Natural killer cell treated with Interleukin-12 subunit alpha and Interleukin-12 subunit beta and Interleukin-15 and Interleukin-18, amount 100 ng/mL, for 72 hours (primary cell): Measurements from ENCODE around the gene DDN. TPM values are rescaled to one million over a fixed set of nuclear protein-coding genes. Genes with fewer than 3 reads are reported as not detected.

Experiments used
- ATAC-seq, 2 donors: fragments of 150-1000 bp; cut with Tn5 transposase in 1 of 2; sonication (Bioruptor Pico), chemical (Tn5 transposase) in 1 of 2; 2 replicates each; pipeline ENCODE4 v1.10.0; 2021
- DNase-seq: peaks from one replicate; pipeline ENCODE4 v3.0.0; 2022; ENCODE audit warnings: low spot score
- H3K27ac Mint-ChIP-seq, 2 donors: 1 replicate in 1 of 2; 2 replicates in 1 of 2; pipeline ENCODE4 v1.8.0; 2022; ENCODE audit warnings: mixed read lengths in 2 of 2, mild to moderate bottlenecking in 1 of 2, moderate library complexity in 1 of 2
- H3K27me3 Mint-ChIP-seq, 2 donors: 1 replicate in 1 of 2; 2 replicates in 1 of 2; pipeline ENCODE4 v1.8.0; 2022; ENCODE audit warnings: mixed read lengths in 2 of 2
- H3K36me3 Mint-ChIP-seq: one replicate; pipeline ENCODE4 v1.8.0; 2022; ENCODE audit warnings: mixed read lengths
- H3K4me1 Mint-ChIP-seq, 2 donors: 1 replicate in 1 of 2; 2 replicates in 1 of 2; pipeline ENCODE4 v1.8.0; 2022; ENCODE audit warnings: low read depth in 2 of 2, mixed read lengths in 2 of 2, mild to moderate bottlenecking in 1 of 2
- H3K4me3 Mint-ChIP-seq: one replicate; pipeline ENCODE4 v1.8.0; 2022; ENCODE audit warnings: mixed read lengths
- H3K9me3 Mint-ChIP-seq: 2 replicates; pipeline ENCODE4 v1.8.0; 2022; ENCODE audit warnings: mixed read lengths
- total RNA-seq, 2 donors: library from RNA; stranded (reverse); gene quantifications; one replicate each; pipeline ENCODE4 v1.2.3, GENCODE V29; 2022

DDN gene
- total RNA-seq, result 1 to 10 TPM in 1 of 2 donors, under 1 TPM in 1; 0.48 to 1.1 TPM

DNA sequence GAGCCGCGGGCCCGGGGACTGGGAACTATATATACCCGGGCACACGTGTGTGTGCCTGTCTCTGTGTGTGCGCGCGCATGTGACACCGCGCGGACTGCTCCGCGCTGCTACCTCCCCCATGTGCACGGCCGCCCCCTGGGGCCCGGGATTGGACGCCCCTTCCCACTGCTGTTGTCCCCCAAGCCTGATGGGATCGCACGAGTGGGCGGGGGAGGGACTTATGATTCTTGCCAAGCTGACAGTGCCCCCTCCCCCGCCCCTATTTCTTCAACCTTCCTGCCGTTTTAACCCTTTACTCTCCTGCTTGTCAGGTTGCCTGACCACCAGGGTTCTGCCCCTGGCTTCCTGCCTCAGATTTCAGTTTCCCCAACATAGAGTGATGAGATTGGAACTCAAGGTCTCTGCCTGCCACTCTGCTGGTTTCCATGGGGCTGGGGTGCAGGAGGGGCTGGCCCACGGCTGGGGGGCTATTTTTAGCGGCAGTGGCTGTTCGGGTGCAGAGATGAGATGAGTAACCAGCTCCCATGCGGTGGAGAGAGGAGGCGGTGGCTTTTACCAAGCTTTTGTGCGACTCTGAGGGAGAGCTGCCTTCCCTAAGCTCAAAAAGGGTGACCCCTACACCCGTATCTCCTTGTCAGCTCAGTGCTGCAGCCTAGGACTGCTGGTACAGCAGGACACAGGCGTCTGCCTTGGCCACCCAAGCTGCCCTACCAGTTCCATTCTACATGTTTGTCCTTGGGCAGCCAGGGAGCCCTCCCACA is at the start of gene DDN:
TSS of gene DDN (minus strand) at position 5 of the 761 bp plus-strand sequence. CDS start 88 bp downstream, outside the sequence.
- H3K9me3 Mint-ChIP-seq, result no peaks in the 10 kb centered on the region
- H3K27me3 Mint-ChIP-seq, result peaks cover 37% of the 10 kb centered on the region in 2 donors
- peaks cover 37 to 43% of the 10 kb centered on the region in 2 donors for H3K4me1 Mint-ChIP-seq
- H3K4me3 Mint-ChIP-seq, result peak within 1 kb of the TSS; percentile 79
- peak within 1 kb of the TSS in 1 of 2 donors; percentile 34 for H3K27ac Mint-ChIP-seq
- H3K36me3 Mint-ChIP-seq, result peaks cover 23% of the 10 kb centered on the region
- ATAC-seq (peak; percentile 31 to 71), DNase-seq (no peak)

DNA sequence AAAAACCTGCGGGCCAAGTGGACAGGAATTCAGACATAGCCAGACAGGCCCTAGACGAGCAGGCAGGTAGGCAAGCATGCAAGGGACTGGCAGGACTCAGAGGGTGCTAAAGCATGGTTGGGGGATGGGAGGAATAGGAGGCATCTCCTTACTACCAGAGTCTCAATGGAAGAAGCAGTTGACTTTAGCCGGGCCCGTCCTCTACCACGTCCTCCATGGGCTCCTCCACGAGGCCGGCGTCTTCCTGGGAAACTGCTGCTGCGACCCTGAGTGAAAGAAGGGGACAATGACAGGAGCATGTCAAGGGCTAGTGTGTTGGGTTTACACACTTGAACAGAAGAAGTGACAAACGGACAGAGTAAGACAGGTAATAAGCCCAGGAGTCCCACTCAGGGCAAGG is 49.8 kb upstream of the DDN start:
- ATAC-seq, result no peak
- DNase-seq, result no peak
- H3K36me3 Mint-ChIP-seq, result peaks cover 23% of the 10 kb centered on the region
- H3K27ac Mint-ChIP-seq, result no peak overlapping the region
- H3K4me3 Mint-ChIP-seq, result no peak overlapping the region
- peaks cover 0 to 24% of the 10 kb centered on the region in 2 donors for H3K4me1 Mint-ChIP-seq
- no peaks in the 10 kb centered on the region for H3K9me3 Mint-ChIP-seq
- H3K27me3 Mint-ChIP-seq, result no peaks in the 10 kb centered on the region

DNA sequence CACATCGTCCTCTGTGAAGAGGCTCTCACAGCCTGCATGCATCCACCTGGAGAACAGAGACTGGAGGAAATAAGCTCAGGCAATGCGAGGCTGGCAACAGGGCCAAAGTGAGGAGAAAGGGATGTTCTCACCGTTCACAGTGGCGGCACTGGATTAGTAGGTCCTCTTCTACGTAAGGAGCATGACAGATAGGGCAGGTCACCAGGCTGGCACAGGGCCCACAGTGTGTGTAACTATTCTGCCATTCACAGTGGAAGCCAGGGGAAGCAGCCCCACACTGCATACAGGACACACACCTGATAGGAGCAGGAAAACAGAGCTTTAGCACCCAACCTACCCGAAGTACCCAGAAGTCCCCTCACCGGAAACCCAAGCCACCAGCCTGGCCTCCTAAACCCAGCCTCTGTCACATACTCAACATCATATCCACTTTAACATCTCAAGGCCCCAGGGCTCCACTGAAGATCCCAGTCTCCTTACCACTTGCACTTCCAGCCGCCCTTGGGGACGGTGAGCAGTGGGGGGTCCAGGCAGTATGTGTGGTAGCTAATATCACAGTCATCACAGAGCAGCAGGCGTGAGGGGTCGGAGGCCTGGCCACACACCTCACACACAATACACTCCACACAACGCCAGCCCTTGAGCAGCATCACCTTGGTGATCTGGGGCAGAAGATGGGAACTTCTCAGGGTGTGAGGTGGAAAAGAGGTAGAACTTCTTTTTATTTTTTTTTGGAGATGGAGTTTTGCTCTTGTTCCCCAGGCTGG is 47.1 kb upstream of the DDN start:
- Mint-ChIP-seq H3K27me3 (no peaks in the 10 kb centered on the region), H3K4me3 (no peak overlapping the region), H3K27ac (no peak overlapping the region), H3K9me3 (no peaks in the 10 kb centered on the region), H3K4me1 (peaks cover 0 to 13% of the 10 kb centered on the region in 2 donors), H3K36me3 (peaks cover 17% of the 10 kb centered on the region)
- DNase-seq (no peak), ATAC-seq (no peak)

DNA sequence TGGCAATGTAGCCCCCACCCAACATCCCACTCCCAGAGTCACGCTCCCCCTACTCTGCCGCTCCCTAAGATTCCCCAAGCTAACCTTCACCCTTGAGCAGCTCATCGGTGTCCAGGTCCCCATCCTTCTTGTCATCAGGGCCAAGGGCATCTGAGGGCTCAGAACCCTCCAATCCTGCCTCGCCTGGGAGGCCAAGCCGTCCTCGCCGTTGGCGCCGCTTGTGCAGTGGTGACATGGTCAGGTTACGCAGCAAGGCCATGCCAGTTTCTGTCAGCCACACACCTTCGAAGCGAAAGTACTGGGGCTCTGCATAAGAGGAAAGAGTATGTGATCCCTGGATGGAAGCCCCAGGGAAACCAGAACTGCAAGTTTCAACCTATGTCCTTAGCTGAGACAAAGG is 45.5 kb upstream of the DDN start:
- DNase-seq, result no peak
- Mint-ChIP-seq H3K4me3 (no peak overlapping the region), H3K27me3 (no peaks in the 10 kb centered on the region), H3K36me3 (peaks cover 17% of the 10 kb centered on the region), H3K9me3 (no peaks in the 10 kb centered on the region), H3K4me1 (peaks cover 0 to 7% of the 10 kb centered on the region in 2 donors), H3K27ac (peak overlapping the region in 1 of 2 donors; percentile 12)
- no peak for ATAC-seq

DNA sequence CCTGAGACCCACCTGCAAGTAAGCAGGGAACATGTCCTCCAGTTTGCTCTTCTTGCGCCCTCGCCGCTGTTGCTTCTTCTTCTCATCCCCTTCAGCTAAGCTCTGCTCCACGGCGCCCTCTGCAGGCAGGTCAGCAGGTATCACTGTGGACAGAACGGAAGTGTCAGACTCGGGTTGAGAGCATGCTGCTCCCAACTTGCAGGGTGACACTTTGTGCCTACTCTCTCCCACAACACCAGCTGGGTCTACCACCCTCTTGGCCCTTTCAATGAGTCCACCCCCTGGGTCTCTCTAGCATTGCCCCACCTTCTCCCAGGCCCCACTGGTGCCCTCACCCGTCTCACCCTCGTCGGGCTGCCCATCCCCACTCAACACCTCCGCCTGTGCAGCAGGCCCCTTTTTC is 44.7 kb upstream of the DDN start:
- Mint-ChIP-seq H3K9me3 (no peaks in the 10 kb centered on the region), H3K27ac (peak overlapping the region in 1 of 2 donors; percentile 31), H3K4me3 (no peak overlapping the region), H3K36me3 (peaks cover 19% of the 10 kb centered on the region), H3K4me1 (peaks cover 0 to 7% of the 10 kb centered on the region in 2 donors), H3K27me3 (no peaks in the 10 kb centered on the region)
- DNase-seq, result peak; percentile 74
- peak; percentile 69 to 71 for ATAC-seq

DNA sequence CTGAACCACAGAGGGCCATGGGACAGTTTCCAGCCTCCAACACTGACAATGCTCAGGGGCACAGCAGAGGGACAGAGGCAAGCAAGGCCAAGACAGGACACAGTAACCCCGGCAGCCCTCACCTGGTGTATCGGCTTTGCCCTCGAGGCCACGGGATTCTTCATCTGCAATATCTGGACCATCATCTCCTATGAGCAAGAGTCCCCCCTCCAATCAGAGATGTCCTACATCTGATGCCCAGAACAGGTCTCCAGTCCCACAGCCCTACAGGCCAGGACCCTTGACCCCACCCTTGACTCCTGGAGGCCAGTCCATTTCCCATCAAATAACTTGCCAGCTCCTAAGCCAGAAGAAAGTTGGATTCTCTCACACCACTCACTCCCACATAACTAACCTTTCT is 44.1 kb upstream of the DDN start:
- no peak for ATAC-seq
- H3K27me3 Mint-ChIP-seq, result no peaks in the 10 kb centered on the region
- no peak overlapping the region for H3K4me3 Mint-ChIP-seq
- H3K27ac Mint-ChIP-seq, result peak overlapping the region in 1 of 2 donors; percentile 31
- no peak for DNase-seq
- H3K9me3 Mint-ChIP-seq, result no peaks in the 10 kb centered on the region
- H3K4me1 Mint-ChIP-seq, result peaks cover 0 to 7% of the 10 kb centered on the region in 2 donors
- H3K36me3 Mint-ChIP-seq, result peaks cover 17% of the 10 kb centered on the region

DNA sequence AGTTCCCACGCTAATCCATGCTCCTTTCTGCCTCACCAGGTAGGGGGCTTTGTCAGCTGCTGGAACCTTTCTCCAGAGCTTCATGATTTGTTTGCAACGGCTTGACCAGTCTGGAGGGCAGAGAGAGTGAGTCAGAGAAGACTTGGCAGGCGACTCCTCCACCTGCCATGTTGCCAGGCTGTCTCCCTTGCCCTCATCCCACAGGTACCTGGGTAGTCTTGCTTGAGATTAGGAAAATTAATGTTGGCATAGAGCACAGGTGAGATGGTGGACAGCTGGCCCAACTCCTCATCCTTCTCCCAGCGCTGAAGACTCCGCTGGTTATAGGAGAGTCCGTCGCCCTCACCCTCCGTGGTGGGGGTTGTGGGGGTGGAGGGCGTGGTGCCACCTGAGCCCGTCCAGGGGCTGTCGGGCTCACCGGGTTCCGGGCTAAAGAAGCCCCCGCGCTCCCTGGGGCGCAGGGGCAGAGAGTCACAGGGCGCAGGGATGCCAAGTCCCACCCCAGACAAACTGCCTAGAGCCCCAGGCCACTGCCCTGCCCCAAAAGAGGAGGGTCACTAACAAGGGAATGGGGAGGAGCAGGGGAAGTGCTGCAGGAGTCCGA is 42.8 kb upstream of the DDN start:
- Mint-ChIP-seq H3K4me1 (peaks cover 0 to 4% of the 10 kb centered on the region in 2 donors), H3K9me3 (no peaks in the 10 kb centered on the region), H3K4me3 (no peak overlapping the region), H3K27me3 (no peaks in the 10 kb centered on the region), H3K36me3 (peaks cover 13% of the 10 kb centered on the region), H3K27ac (no peak overlapping the region)
- DNase-seq (no peak), ATAC-seq (no peak)

DNA sequence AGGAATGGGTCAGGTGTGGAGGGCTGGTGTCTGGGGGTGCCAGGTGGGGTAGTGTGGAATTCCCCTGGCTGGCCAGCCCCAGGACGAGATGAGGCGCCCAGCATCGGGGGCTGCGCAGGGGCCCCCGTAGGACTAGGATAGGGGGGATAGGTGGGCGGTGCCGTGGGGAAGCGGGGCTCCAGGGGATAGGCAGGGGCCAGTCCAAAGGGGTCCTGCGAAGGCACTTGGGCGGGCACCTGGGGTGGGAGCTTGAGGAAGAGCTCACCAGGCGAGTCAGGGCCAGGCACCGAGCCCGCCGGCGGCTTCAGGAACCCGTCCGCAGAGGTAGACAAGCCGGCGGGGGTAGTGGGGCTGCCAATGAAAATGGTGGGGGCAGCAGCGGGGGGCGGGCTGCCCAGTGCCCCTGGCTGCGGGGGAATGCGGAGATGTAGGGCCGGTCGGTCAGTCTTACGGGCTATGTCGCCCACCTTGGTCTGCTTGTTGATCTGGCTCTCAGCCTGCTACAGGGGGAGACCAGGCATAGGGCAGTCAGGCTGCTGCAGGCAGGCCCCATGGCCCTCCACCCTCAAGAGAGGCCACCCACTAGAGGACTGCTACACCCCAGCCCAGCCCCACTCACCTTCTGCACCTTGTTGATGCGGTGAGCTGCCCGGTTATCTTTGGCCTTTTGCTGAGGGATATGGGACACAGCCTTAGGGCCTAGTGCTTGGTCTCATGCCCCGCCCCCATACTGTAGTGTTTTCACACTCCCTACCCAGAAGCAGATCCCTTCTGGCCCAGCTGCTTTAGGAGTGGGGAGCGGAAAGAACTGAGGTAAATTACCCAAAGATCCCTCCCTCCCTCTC is 42.1 kb upstream of the DDN start:
- peaks cover 17% of the 10 kb centered on the region for H3K36me3 Mint-ChIP-seq
- H3K27me3 Mint-ChIP-seq, result no peaks in the 10 kb centered on the region
- no peak overlapping the region for H3K4me3 Mint-ChIP-seq
- no peak for ATAC-seq
- peaks cover 0 to 8% of the 10 kb centered on the region in 2 donors for H3K4me1 Mint-ChIP-seq
- H3K9me3 Mint-ChIP-seq, result no peaks in the 10 kb centered on the region
- no peak for DNase-seq
- H3K27ac Mint-ChIP-seq, result no peak overlapping the region

DNA sequence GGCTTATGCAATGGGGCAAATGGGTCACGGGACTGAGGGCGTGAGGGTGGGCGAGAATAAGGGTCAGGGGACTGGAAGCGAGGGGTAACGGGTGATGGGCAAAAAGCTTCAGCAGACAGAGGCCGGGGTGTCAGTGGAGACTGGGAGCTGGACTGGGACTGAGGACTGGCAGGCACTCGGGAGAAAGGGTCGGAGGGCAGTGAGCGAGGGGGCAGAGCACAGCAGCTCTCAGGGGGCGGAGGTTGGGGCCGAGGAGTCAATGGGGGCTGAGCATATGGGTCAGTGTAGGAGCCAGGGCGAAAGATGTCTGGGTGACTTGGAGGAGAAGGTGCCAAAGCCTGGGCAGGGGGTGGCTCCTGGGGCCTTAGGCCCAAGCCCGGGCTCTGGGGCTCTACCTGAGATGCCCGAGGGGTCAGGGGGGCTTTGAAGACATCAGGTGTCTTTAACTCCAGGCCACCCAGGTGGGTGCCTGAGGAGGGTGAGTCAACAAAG is 41.2 kb upstream of the DDN start:
- no peak overlapping the region for H3K4me3 Mint-ChIP-seq
- peaks cover 17% of the 10 kb centered on the region for H3K36me3 Mint-ChIP-seq
- no peak for DNase-seq
- no peaks in the 10 kb centered on the region for H3K9me3 Mint-ChIP-seq
- H3K27me3 Mint-ChIP-seq, result no peaks in the 10 kb centered on the region
- peaks cover 0 to 8% of the 10 kb centered on the region in 2 donors for H3K4me1 Mint-ChIP-seq
- H3K27ac Mint-ChIP-seq, result no peak overlapping the region
- no peak for ATAC-seq

DNA sequence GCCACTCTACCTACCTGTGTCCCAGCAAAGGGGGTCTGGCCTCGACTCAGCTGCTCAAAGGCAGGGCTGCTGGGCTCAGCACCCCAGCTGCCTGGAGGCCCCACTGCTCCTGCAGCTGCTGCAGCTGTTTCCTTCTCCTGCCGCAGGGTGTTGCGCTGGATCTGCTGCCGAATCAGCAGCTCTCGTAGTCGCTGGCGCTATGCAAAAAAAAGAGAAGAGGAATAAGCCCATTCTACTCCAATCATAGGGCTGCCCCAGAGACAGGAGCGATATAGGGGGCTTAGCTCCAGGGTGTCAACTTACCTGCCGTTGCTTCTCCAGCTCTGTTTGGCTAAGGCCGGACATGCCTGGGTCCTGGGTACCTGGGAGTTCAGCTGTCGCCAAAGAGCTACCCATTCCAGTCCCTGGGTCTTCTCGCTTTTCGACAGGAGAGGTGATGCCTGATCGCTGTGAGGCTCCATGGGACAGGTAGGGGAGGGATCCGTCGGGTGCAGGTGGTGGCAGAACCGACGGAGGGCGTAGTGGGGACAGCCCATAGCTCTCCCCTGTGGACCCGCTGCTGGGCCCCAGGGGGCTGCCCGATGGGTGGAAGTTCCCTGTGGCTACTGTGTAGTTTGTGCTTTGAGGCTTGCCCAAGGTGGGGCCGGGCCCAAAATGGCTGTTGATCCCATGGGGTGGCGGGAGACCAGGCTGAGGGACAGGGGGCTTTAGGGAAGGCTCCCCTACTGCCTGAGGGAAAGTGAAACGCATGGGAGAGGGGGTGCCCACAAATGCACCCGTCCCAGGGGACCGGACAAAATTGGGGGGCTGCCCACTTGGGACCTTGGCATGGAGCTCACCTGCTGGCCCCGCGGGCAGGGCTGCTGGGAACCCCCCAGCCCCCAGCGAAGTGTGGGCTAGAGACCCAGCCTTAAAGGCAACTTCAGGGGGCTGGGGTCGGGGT is 40.5 kb upstream of the DDN start:
- Mint-ChIP-seq H3K27ac (no peak overlapping the region), H3K9me3 (no peaks in the 10 kb centered on the region), H3K36me3 (peaks cover 17% of the 10 kb centered on the region), H3K27me3 (no peaks in the 10 kb centered on the region), H3K4me1 (peaks cover 0 to 8% of the 10 kb centered on the region in 2 donors), H3K4me3 (no peak overlapping the region)
- DNase-seq (no peak), ATAC-seq (no peak)

DNA sequence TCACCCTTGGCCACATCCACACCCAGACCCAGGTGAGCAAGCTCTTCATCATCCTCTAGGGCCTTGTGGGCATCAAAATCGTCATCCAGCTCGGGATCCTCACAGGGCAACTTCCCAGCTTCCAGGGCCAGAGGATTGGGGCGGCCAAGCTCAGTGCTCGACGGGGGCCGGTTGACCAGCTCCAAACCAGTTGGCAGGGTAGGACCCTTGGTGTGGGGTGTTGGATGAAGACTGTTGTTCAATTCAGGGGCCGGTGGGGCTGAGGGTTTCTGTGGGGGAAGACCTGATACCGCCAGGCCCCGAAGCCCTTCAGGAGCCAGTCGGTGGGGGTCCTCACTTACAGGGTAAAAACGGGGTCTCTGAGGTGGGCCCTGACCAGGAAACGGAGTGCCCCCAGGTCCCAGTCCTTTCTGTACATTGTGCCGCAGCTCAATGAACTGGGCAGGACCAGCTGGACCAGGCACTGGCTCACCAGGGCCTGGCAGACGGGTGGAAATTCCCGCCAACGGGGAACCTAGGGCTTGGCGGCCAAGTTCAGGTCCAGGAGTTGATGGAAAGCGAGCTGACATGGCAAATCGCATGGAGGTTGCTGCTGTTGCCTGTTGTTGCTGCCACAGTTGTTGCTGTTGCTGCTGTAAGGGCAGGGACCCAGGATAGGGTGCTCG is 39.2 kb upstream of the DDN start:
- Mint-ChIP-seq H3K4me1 (peaks cover 0 to 6% of the 10 kb centered on the region in 2 donors), H3K9me3 (no peaks in the 10 kb centered on the region), H3K36me3 (peaks cover 14% of the 10 kb centered on the region), H3K4me3 (no peak overlapping the region), H3K27ac (no peak overlapping the region), H3K27me3 (no peaks in the 10 kb centered on the region)
- DNase-seq (no peak), ATAC-seq (no peak)

DNA sequence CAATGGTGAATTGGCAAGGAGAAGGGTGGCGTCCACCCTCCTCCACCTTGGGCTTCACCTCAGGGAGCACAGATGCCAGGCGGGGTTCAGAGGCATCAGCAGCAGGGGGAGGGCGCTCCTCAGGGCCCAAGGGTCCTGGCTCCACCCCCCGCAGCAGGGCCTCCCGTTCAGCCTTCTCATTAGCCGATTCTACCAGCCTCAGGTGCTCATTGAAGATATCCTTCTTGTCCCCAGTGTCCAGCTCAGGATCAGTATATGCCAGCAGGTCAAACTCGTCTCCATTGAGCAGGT is 38.7 kb upstream of the DDN start:
- Mint-ChIP-seq H3K4me1 (peaks cover 0 to 6% of the 10 kb centered on the region in 2 donors), H3K27me3 (no peaks in the 10 kb centered on the region), H3K27ac (no peak overlapping the region), H3K36me3 (peaks cover 14% of the 10 kb centered on the region), H3K9me3 (no peaks in the 10 kb centered on the region), H3K4me3 (no peak overlapping the region)
- ATAC-seq (no peak), DNase-seq (no peak)
